PC-3 (cell line): ENCODE results near the gene LRP1B. TPM values are rescaled to one million over a fixed set of nuclear protein-coding genes. Genes with fewer than 3 reads are reported as not detected.

ENCODE experiments used
- ATAC-seq: fragments of 200-7000 bp; cut with Tn5 transposase; 2 replicates; pipeline ENCODE4 v1.9.1; 2020; ENCODE audit warnings: mild to moderate bottlenecking, moderate library complexity
- BruUV-seq: library from RNA; stranded (reverse); fragments of 400-500 nt; replicated peaks from 2 replicates; lab custom pipeline; 2021; lab: Mats Ljungman, UMichigan
- CTCF ChIA-PET: fragments of 300-600 bp; sonication (Branson Sonifier 250); formaldehyde crosslinking; loops from one replicate; lab custom pipeline; 2022; ENCODE audit warnings: antibody characterized with exemption; lab: Charles Lee
- POLR2A ChIA-PET: fragments of 300-600 bp; sonication (Branson Sonifier 250); formaldehyde crosslinking; loops from one replicate; lab custom pipeline; 2022; ENCODE audit warnings: antibody characterized with exemption; ENCODE audit not compliant: unreplicated experiment; lab: Charles Lee
- DNase-seq: peaks from one replicate; pipeline ENCODE4 v3.0.0-alpha.2; 2015
- H2AFZ ChIP-seq: fragments of 300-600 bp; sonication (generic); 2 replicates; pipeline ENCODE4 v1.6.0; 2016; ENCODE audit warnings: antibody characterized with exemption, low read length
- H3F3A ChIP-seq: fragments of 300-600 bp; sonication (generic); one replicate; pipeline ENCODE4 v1.6.0; 2017; ENCODE audit warnings: antibody characterized with exemption, low read length, control low read depth, mild to moderate bottlenecking; ENCODE audit not compliant: unreplicated experiment
- H3K27ac ChIP-seq: fragments of 300-600 bp; sonication (generic); 2 replicates; pipeline ENCODE4 v1.5.1; 2016; ENCODE audit warnings: mild to moderate bottlenecking, low read length
- H3K27me3 ChIP-seq: fragments of 300-600 bp; sonication (generic); 2 replicates; pipeline ENCODE4 v1.6.1; 2016; ENCODE audit warnings: low read length, mixed read lengths
- H3K36me3 ChIP-seq: fragments of 300-600 bp; sonication (generic); 2 replicates; pipeline ENCODE4 v1.6.1; 2016; ENCODE audit warnings: low read depth, mixed run types, low read length, mixed read lengths
- H3K4me1 ChIP-seq: fragments of 300-600 bp; sonication (generic); 2 replicates; pipeline ENCODE4 v1.5.1; 2016; ENCODE audit warnings: low read length; ENCODE audit not compliant: insufficient read depth
- H3K4me2 ChIP-seq: fragments of 300-600 bp; sonication (generic); 2 replicates; pipeline ENCODE4 v1.6.0; 2016; ENCODE audit warnings: low read length
- H3K4me3 ChIP-seq: fragments of 300-600 bp; sonication (generic); 2 replicates; pipeline ENCODE4 v1.5.1; 2016; ENCODE audit warnings: mild to moderate bottlenecking, low read length, mixed read lengths
- H3K79me2 ChIP-seq: fragments of 300-600 bp; sonication (generic); 2 replicates; pipeline ENCODE4 v1.6.1; 2017; ENCODE audit warnings: low read length, mixed read lengths
- H3K9ac ChIP-seq: fragments of 300-600 bp; sonication (generic); 2 replicates; pipeline ENCODE4 v1.6.0; 2016; ENCODE audit warnings: mild to moderate bottlenecking, low read length
- H3K9me2 ChIP-seq: fragments of 300-600 bp; sonication (generic); replicated peaks from 2 replicates; pipeline ENCODE4 v1.6.1; 2016; ENCODE audit warnings: mixed run types, low read length, mixed read lengths
- H3K9me3 ChIP-seq: fragments of 300-600 bp; sonication (generic); 2 replicates; pipeline ENCODE4 v1.6.1; 2016; ENCODE audit warnings: low read length, mixed read lengths
- H4K20me1 ChIP-seq: fragments of 300-600 bp; sonication (generic); 2 replicates; pipeline ENCODE4 v1.6.1; 2016; ENCODE audit warnings: low read length, mixed read lengths
- EZH2 ChIP-seq: fragments of 300-600 bp; sonication (generic); IDR thresholded peaks from one replicate; pipeline ENCODE4 v1.6.1; 2017; ENCODE audit warnings: antibody characterized with exemption, mild to moderate bottlenecking, low read length; ENCODE audit not compliant: unreplicated experiment
- EZH2phosphoT487 ChIP-seq: fragments of 300-600 bp; sonication (generic); IDR thresholded peaks from 2 replicates; pipeline ENCODE4 v1.6.1; 2018; ENCODE audit warnings: mild to moderate bottlenecking, antibody characterized with exemption, low read length, borderline replicate concordance
- intact Hi-C: fragments of 100-400 bp; cut with micrococcal nuclease; formaldehyde crosslinking; loops from 2 replicates; pipeline ENCODE4 v1.9.0; 2023
- total RNA-seq: library from RNA; depleted of rRNA; stranded (reverse); fragments of >200 nt; gene quantifications from 2 replicates; pipeline ENCODE4 v1.2.3, GENCODE V29; 2014
- TF ChIP-seq, protein P1 (sequence below): fragments of 300-600 bp; sonication (generic); conservative IDR thresholded peaks from 2 replicates; pipeline ENCODE4 v1.5.1; 2017; ENCODE audit warnings: antibody characterized with exemption, low read depth, mild to moderate bottlenecking, low read length

The LRP1B gene
- total RNA-seq, 1 experiment from 2014 or later = 0.04 TPM

DNA sequence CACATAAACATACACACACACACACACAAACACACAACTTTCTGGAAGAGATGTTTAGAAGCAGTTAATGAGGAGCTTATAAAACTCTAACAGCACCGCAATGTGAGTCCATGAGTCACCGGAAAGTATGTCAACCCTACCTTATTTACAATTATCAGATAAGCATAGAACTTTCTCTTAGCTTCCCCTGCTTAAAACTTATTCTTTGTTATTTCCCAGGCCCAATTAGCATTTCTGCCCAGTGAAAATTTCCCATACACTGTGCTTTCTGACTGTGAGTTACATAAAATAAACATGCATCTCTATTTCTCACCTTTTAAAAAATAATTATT lies 737.6 kb downstream of the LRP1B start:
- peak; percentile 92 for ATAC-seq
- Histone ChIP-seq H3K9me3 (no peaks in the 10 kb centered on the region), H3K4me3 (no peak overlapping the region), H3K36me3 (no peaks in the 10 kb centered on the region), H3K79me2 (no peaks in the 10 kb centered on the region), H4K20me1 (no peaks in the 10 kb centered on the region), H3K4me1 (peaks cover 17% of the 10 kb centered on the region), H3K27ac (peak overlapping the region; percentile 63), H2AFZ (no peak overlapping the region), H3K4me2 (peak overlapping the region; percentile 11), H3K27me3 (no peaks in the 10 kb centered on the region), H3F3A (no peaks in the 10 kb centered on the region), H3K9me2 (no peaks in the 10 kb centered on the region), H3K9ac (peak overlapping the region; percentile 30; the same call in 1 of the 2 replicates)
- CTCF ChIA-PET = interaction anchor here (0.7 kb wide), 1 partner anchor 162 kb away, joined by 3 read pairs; no protein-coding TSS in a partner anchor
- TF ChIP-seq, protein P1, sequence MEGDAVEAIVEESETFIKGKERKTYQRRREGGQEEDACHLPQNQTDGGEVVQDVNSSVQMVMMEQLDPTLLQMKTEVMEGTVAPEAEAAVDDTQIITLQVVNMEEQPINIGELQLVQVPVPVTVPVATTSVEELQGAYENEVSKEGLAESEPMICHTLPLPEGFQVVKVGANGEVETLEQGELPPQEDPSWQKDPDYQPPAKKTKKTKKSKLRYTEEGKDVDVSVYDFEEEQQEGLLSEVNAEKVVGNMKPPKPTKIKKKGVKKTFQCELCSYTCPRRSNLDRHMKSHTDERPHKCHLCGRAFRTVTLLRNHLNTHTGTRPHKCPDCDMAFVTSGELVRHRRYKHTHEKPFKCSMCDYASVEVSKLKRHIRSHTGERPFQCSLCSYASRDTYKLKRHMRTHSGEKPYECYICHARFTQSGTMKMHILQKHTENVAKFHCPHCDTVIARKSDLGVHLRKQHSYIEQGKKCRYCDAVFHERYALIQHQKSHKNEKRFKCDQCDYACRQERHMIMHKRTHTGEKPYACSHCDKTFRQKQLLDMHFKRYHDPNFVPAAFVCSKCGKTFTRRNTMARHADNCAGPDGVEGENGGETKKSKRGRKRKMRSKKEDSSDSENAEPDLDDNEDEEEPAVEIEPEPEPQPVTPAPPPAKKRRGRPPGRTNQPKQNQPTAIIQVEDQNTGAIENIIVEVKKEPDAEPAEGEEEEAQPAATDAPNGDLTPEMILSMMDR = no peak
- TF ChIP-seq EZH2phosphoT487 = no peak
- POLR2A ChIA-PET = interaction anchor here (0.7 kb wide), 1 partner anchor 234 kb away, joined by 3 read pairs; no protein-coding TSS in a partner anchor
- peak; percentile 69 for DNase-seq
- intact Hi-C loops = loop anchor here (2.0 to 10.0 kb wide), 4 partner anchors 52 to 742 kb away; partner anchors contain the start of gene LRP1B
- BruUV-seq = no TSS peak

DNA sequence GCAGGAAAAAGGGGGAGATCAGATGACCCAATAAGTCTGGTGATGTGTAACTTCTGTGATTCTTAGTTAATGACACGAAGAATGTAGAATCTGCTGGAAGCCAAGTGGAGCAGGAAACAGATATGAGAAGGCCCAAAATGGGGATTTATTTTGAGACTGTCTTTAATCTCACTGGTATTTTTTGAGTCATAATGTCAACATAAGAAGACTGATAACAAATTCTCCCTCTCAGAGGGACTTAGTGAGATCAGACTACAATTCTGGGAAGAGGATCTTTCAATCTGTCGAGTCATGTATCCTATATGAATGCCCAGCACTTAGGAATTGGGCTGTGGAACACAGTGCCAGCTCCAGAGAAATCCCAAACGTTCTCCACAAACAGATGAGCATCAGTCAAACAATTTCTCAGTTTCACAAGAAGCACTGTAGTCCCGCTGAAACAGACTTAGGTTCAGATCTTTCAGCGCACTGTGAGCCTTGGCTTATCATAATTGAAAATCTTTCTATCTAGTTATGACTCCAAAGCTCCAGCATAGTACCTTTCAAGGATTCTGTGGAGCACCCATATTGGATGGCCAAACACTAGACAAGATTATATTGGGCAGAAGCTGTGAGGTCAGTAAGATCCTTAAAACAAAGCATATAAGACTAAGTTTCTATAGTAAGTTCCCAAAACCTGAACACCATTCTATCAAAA lies 738.2 kb downstream of the LRP1B start:
- no TSS peak for BruUV-seq
- peak; percentile 75 for ATAC-seq
- Histone ChIP-seq H3K27me3 (no peaks in the 10 kb centered on the region), H2AFZ (no peak overlapping the region), H3K4me3 (no peak overlapping the region), H3K36me3 (no peaks in the 10 kb centered on the region), H3K79me2 (no peaks in the 10 kb centered on the region), H3K9me3 (no peaks in the 10 kb centered on the region), H3K4me1 (peaks cover 17% of the 10 kb centered on the region), H3F3A (no peaks in the 10 kb centered on the region), H3K27ac (peak overlapping the region; percentile 63), H3K9me2 (no peaks in the 10 kb centered on the region), H3K9ac (0 out of 2 replicates have a peak overlapping the region, but pooled peaks have one; percentile 2), H3K4me2 (peak overlapping the region; percentile 11; the same call in 1 of the 2 replicates), H4K20me1 (no peaks in the 10 kb centered on the region)
- intact Hi-C loops = loop anchor here (2.0 to 10.0 kb wide), 4 partner anchors 52 to 742 kb away; partner anchors contain the start of gene LRP1B
- ChIA-PET POLR2A (interaction anchor here (0.7 kb wide), 1 partner anchor 234 kb away, joined by 3 read pairs; no protein-coding TSS in a partner anchor), CTCF (interaction anchor here (0.7 kb wide), 1 partner anchor 162 kb away, joined by 3 read pairs; no protein-coding TSS in a partner anchor)
- TF ChIP-seq, protein P1 = no peak
- TF ChIP-seq EZH2 = no peak
- TF ChIP-seq EZH2phosphoT487 = no peak
- DNase-seq = peak; percentile 59

DNA sequence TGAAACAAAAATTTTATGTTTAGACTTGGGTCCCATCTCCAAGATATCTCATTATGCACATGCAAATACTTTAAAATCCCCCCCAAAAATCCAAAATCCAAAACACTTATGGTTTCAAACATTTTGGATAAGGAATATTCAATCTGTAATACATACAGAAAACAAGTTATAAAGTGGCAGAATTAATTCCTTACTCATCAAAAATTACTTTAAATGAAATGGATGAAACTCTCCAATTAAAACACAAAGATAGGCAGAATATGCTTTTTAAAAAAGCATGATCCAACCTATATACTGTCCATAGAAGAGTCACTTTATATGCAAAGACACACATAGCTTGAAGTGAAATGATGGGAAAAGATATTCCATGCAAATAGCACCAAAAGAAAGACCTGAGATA lies 744.6 kb downstream of the LRP1B start:
- TF ChIP-seq, protein P1 = no peak
- no peak for TF ChIP-seq EZH2
- TF ChIP-seq EZH2phosphoT487 = no peak
- H3K4me1 ChIP-seq = no peaks in the 10 kb centered on the region; the same call in 1 of the 2 replicates
- no peak overlapping the region for H3K27ac ChIP-seq
- POLR2A ChIA-PET = no interaction called here
- H3K27me3 ChIP-seq = no peaks in the 10 kb centered on the region
- no peaks in the 10 kb centered on the region for H3F3A ChIP-seq
- H3K79me2 ChIP-seq = no peaks in the 10 kb centered on the region
- ATAC-seq (no peak), DNase-seq (no peak)
- H3K36me3 ChIP-seq = no peaks in the 10 kb centered on the region
- no peaks in the 10 kb centered on the region for H4K20me1 ChIP-seq
- H3K4me2 ChIP-seq = no peak overlapping the region
- CTCF ChIA-PET = no interaction called here
- H2AFZ ChIP-seq = no peak overlapping the region
- intact Hi-C loops = no loop called here
- BruUV-seq = no TSS peak
- no peaks in the 10 kb centered on the region for H3K9me2 ChIP-seq
- H3K9ac ChIP-seq = no peak overlapping the region
- H3K4me3 ChIP-seq = no peak overlapping the region
- no peaks in the 10 kb centered on the region for H3K9me3 ChIP-seq
